GM12878 (cell line): Measurements from ENCODE around the gene PAX5. TPM values are rescaled to one million over a fixed set of nuclear protein-coding genes. Genes with fewer than 3 reads are reported as not detected.

Source experiments
- ATAC-seq: fragments of 200-7000 bp; cut with Tn5 transposase; 3 replicates; pipeline ENCODE4 v1.9.1; 2020; ENCODE audit warnings: mild to moderate bottlenecking, moderate library complexity
- BruUV-seq: library from RNA; stranded (reverse); fragments of 400-500 nt; replicated peaks from 2 replicates; lab custom pipeline; 2021; lab: Mats Ljungman, UMichigan
- CTCF ChIA-PET: fragments of 300-600 bp; sonication (Branson Sonifier 250); formaldehyde crosslinking; extraction: SDS; loops from one replicate; lab custom pipeline; 2021; ENCODE audit warnings: inconsistent platforms; lab: Yijun Ruan, JAX
- POLR2A ChIA-PET: fragments of 350-600 bp; formaldehyde crosslinking; extraction: SDS; loops from one replicate; lab custom pipeline; 2021; ENCODE audit warnings: inconsistent platforms; lab: Charles Lee
- RAD21 ChIA-PET: fragments of 300-600 bp; sonication (Branson Sonifier 250); formaldehyde crosslinking; loops from one replicate; lab custom pipeline; 2023; ENCODE audit warnings: antibody characterized with exemption; ENCODE audit not compliant: unreplicated experiment; lab: Charles Lee
- SMC1A ChIA-PET: fragments of 300-600 bp; sonication (Branson Sonifier 250); formaldehyde crosslinking; loops from one replicate; lab custom pipeline; 2023; ENCODE audit not compliant: unreplicated experiment, uncharacterized antibody; lab: Charles Lee
- DNase-seq: peaks from one replicate; pipeline ENCODE4 v3.0.0-alpha.2; 2011; ENCODE audit warnings: low read depth, low spot score
- FAIRE-seq: peaks from 3 replicates; lab custom pipeline; 2011; peaks lifted over from hg19 to GRCh38; lab: Jason Lieb, UNC
- H2AFZ ChIP-seq: 2 replicates; pipeline ENCODE4 v1.6.0; 2011; ENCODE audit warnings: low read depth, low read length, control low read depth; ENCODE audit not compliant: control insufficient read depth
- H3K27ac ChIP-seq: 2 replicates; pipeline ENCODE4 v1.5.1; 2011; ENCODE audit warnings: control low read depth; ENCODE audit not compliant: control insufficient read depth, insufficient read depth
- H3K27me3 ChIP-seq, 2 experiments: replicated peaks in 1 of 2; 2 replicates each; pipeline versions ENCODE4 v1.6.0 to v1.6.1; 2011; ENCODE audit warnings: low read length in 1 of 2; ENCODE audit not compliant: control insufficient read depth in 2 of 2, insufficient read depth in 2 of 2
- H3K36me3 ChIP-seq, 2 experiments: 2 replicates each; pipeline ENCODE4 v1.5.1; 2011; ENCODE audit warnings: low read length in 1 of 2; ENCODE audit not compliant: control insufficient read depth in 2 of 2, insufficient read depth in 2 of 2
- H3K4me1 ChIP-seq: 2 replicates; pipeline ENCODE4 v1.6.1; 2011; ENCODE audit warnings: mild to moderate bottlenecking, low read length, moderate library complexity, mixed read lengths; ENCODE audit not compliant: control insufficient read depth, insufficient read depth
- H3K4me2 ChIP-seq: 2 replicates; pipeline ENCODE4 v1.6.0; 2011; ENCODE audit warnings: control low read depth; ENCODE audit not compliant: control insufficient read depth, insufficient read depth
- H3K4me3 ChIP-seq: fragments of 200-600 bp; sonication (generic); 2 replicates; pipeline ENCODE4 v1.5.1; 2016
- H3K79me2 ChIP-seq: 2 replicates; pipeline ENCODE4 v1.6.0; 2011; ENCODE audit warnings: low read length; ENCODE audit not compliant: control insufficient read depth, insufficient read depth
- H3K9ac ChIP-seq: 2 replicates; pipeline ENCODE4 v1.8.0; 2011; ENCODE audit warnings: low read length, control low read depth, mixed read lengths; ENCODE audit not compliant: control insufficient read depth, insufficient read depth
- H3K9me3 ChIP-seq: replicated peaks from 3 replicates; pipeline ENCODE4 v1.5.1; 2011; ENCODE audit warnings: mild to moderate bottlenecking, low read length; ENCODE audit not compliant: control insufficient read depth, insufficient read depth
- H4K20me1 ChIP-seq: 2 replicates; pipeline ENCODE4 v1.6.0; 2011; ENCODE audit not compliant: control insufficient read depth, insufficient read depth
- EP300 ChIP-seq, 2 experiments: fragments of 150-350 bp in 1 of 2; IDR thresholded peaks; 2 replicates each; pipeline ENCODE4 v1.6.1; 2011 to 2012; ENCODE audit warnings: low read depth in 2 of 2, low read length in 2 of 2, borderline replicate concordance in 1 of 2, improper control_type of control experiment in 1 of 2, inconsistent platforms in 1 of 2; ENCODE audit not compliant: control insufficient read depth in 1 of 2
- HDGF ChIP-seq: fragments of 450-650 bp; IDR thresholded peaks from 2 replicates; pipeline ENCODE4 v1.6.1; 2016; ENCODE audit warnings: antibody characterized with exemption
- NBN ChIP-seq: fragments of 450-650 bp; IDR thresholded peaks from 2 replicates; pipeline ENCODE4 v1.6.1; 2016
- RFX5 ChIP-seq: IDR thresholded peaks from 2 replicates; pipeline ENCODE4 v1.6.1; 2011; ENCODE audit warnings: low read depth, low read length, improper control_type of control experiment
- ZNF24 ChIP-seq: fragments of 450-650 bp; IDR thresholded peaks from 2 replicates; pipeline ENCODE4 v1.6.1; 2017; ENCODE audit warnings: antibody characterized with exemption, mild to moderate bottlenecking
- WGBS: methylation state at CpG from one replicate; pipeline ENCODE4 v1.1.6; 2016; ENCODE audit warnings: low lambda C conversion rate; ENCODE audit not compliant: insufficient replicate concordance, insufficient coverage; ENCODE audit errors: missing lambda C conversion rate; 5-methylcytosine and 5-hydroxymethylcytosine counted together
- in situ Hi-C: fragments of 300-500 bp; cut with MboI; formaldehyde crosslinking; loops from 9 replicates; pipeline ENCODE4 v1.14.3; 2018; ENCODE audit warnings: mixed read lengths
- intact Hi-C: fragments of 100-400 bp; cut with micrococcal nuclease; formaldehyde crosslinking; loops from one replicate; pipeline ENCODE4 v1.14.2; 2022; ENCODE audit not compliant: unreplicated experiment
- polyA plus RNA-seq, 11 experiments: library from polyadenylated mRNA; depleted of rRNA in 4 of 11; unstranded in 6 of 11; stranded (reverse) in 5 of 11; fragments of >200 nt; fragmentation: Nextera tagmentation in 4 of 11; fragmentation: Illumina TruSeq in 1 of 11; extraction: Ambion mirVana in 4 of 11; extraction: Trizol in 1 of 11; gene quantifications; 1 replicate in 1 of 11; 2 replicates in 10 of 11; pipeline versions ENCODE4 v1.2.1 to v1.2.3, GENCODE V29; 2011 to 2016; ENCODE audit warnings: inconsistent platforms in 2 of 11, missing spikeins in 2 of 11, low read depth in 1 of 11
- total RNA-seq, 4 experiments: library from RNA; depleted of rRNA in 3 of 4; stranded (reverse); fragments of >200 nt in 3 of 4; fragmentation: Illumina TruSeq in 1 of 4; extraction: Trizol in 1 of 4; gene quantifications; 2 replicates each; pipeline versions ENCODE4 v1.2.1 to v1.2.3, GENCODE V29; 2013 to 2021
- TF ChIP-seq, protein P1 (sequence below): fragments of 450-650 bp; IDR thresholded peaks from 2 replicates; pipeline ENCODE4 v1.6.1; 2016; ENCODE audit warnings: mild to moderate bottlenecking
- TF ChIP-seq, protein P2 (sequence below): fragments of 450-650 bp; formaldehyde crosslinking; IDR thresholded peaks from 2 replicates; pipeline ENCODE4 v1.4.0; 2020; ENCODE audit warnings: mild to moderate bottlenecking, moderate library complexity

The PAX5 gene
- total and polyA plus RNA-seq, 10 of the 15 experiments (the other 5 are each of a cell fraction or from before 2014, with no cell fraction given), result 2.2 to 123 (median 31.9) TPM

DNA sequence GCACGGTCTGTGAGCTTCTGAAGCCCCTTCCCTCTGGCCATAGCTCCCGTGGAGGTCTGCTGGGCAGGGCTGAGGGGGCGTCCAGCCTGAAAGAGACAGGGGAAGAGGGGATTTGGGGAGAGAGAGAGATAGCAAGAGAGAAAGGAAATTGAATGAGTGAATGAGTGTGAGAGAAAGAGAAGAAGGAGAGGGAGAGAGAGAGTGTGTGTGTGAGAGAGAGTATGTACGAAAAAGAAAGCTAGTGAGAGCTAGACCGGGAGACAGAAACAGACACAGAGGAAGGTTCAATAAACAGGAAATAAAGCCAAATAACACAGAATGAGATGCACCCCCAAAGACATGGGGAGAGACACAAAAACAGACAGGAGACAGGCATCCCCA is 37.4 kb downstream of the PAX5 start:
- WGBS, result 2% methylated on average over 5 of the region's 5 CpGs
- intact Hi-C loops, result loop anchor here (5.0 to 10.0 kb wide), 3 partner anchors 196 to 378 kb away; no protein-coding TSS in a partner anchor
- Histone ChIP-seq H3K27me3 (no peaks in the 10 kb centered on the region), H3K27ac (peak overlapping the region; percentile 93), H4K20me1 (no peaks in the 10 kb centered on the region), H2AFZ (no peak overlapping the region), H3K9me3 (peaks cover under 1% of the 10 kb centered on the region; the same call in 2 of the 3 replicates), H3K9ac (peak overlapping the region; percentile 83), H3K79me2 (peaks cover 97% of the 10 kb centered on the region), H3K4me1 (peaks cover 88% of the 10 kb centered on the region), H3K4me3 (peak overlapping the region; percentile 47), H3K4me2 (peak overlapping the region; percentile 62), H3K36me3 (peaks cover 12 to 26% of the 10 kb centered on the region in 2 experiments; a peak in 3 of 4 replicates)
- FAIRE-seq (no peak), DNase-seq (no peak), ATAC-seq (no peak)
- in situ Hi-C loops, result no loop called here
- SMC1A ChIA-PET, result interaction anchor here (0.8 to 3.6 kb wide), 35 partner anchors 8 to 415 kb away, joined by 3 to 31 read pairs (median 8); partner anchors contain the start of gene PAX5
- CTCF ChIA-PET, result interaction anchor here (0.8 to 7.5 kb wide), 30 partner anchors 14 to 418 kb away, joined by 3 to 112 read pairs (median 6); partner anchors contain the start of gene PAX5
- POLR2A ChIA-PET, result interaction anchor here (0.9 to 17.3 kb wide), 9 partner anchors 7 to 412 kb away, joined by 3 to 354 read pairs (median 3); no protein-coding TSS in a partner anchor
- no TSS peak for BruUV-seq
- TF ChIP-seq ZNF24, result peak; percentile 64; the same call in 1 of the 2 replicates
- TF ChIP-seq, protein P1, sequence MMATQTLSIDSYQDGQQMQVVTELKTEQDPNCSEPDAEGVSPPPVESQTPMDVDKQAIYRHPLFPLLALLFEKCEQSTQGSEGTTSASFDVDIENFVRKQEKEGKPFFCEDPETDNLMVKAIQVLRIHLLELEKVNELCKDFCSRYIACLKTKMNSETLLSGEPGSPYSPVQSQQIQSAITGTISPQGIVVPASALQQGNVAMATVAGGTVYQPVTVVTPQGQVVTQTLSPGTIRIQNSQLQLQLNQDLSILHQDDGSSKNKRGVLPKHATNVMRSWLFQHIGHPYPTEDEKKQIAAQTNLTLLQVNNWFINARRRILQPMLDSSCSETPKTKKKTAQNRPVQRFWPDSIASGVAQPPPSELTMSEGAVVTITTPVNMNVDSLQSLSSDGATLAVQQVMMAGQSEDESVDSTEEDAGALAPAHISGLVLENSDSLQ, result 0 out of 2 replicates have a peak, but pooled peaks have one; percentile 11
- peak; percentile 14; the same call in 1 of the 2 replicates for TF ChIP-seq NBN
- peak; percentile 91 for TF ChIP-seq HDGF
- TF ChIP-seq RFX5, result no peak
- no peak for TF ChIP-seq EP300 (IDR thresholded peaks at IDR 0.05; ENCODE audit: borderline replicate concordance in 1 of 2, control insufficient read depth in 1 of 2, low read depth in 2 of 2, low read length in 2 of 2)
- TF ChIP-seq, protein P2, sequence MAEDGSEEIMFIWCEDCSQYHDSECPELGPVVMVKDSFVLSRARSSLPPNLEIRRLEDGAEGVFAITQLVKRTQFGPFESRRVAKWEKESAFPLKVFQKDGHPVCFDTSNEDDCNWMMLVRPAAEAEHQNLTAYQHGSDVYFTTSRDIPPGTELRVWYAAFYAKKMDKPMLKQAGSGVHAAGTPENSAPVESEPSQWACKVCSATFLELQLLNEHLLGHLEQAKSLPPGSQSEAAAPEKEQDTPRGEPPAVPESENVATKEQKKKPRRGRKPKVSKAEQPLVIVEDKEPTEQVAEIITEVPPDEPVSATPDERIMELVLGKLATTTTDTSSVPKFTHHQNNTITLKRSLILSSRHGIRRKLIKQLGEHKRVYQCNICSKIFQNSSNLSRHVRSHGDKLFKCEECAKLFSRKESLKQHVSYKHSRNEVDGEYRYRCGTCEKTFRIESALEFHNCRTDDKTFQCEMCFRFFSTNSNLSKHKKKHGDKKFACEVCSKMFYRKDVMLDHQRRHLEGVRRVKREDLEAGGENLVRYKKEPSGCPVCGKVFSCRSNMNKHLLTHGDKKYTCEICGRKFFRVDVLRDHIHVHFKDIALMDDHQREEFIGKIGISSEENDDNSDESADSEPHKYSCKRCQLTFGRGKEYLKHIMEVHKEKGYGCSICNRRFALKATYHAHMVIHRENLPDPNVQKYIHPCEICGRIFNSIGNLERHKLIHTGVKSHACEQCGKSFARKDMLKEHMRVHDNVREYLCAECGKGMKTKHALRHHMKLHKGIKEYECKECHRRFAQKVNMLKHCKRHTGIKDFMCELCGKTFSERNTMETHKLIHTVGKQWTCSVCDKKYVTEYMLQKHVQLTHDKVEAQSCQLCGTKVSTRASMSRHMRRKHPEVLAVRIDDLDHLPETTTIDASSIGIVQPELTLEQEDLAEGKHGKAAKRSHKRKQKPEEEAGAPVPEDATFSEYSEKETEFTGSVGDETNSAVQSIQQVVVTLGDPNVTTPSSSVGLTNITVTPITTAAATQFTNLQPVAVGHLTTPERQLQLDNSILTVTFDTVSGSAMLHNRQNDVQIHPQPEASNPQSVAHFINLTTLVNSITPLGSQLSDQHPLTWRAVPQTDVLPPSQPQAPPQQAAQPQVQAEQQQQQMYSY (CRISPR knock-in tag), result no peak
- RAD21 ChIA-PET, result interaction anchor here (0.8 to 7.6 kb wide), 37 partner anchors 8 to 906 kb away, joined by 3 to 175 read pairs (median 7); partner anchors contain the start of gene ZCCHC7
